Measurements from ENCODE around the gene PDHA2.
"Not testable (repeated sequence)": the region's sequence is repeated elsewhere in the genome, so short reads cannot be mapped to it uniquely, and the experiment has no call there.

Gene PDHA2

GRCh38 chr4:95839891-95840290 is at the start of gene PDHA2:
Gene PDHA2, plus strand, starts transcription at chr4:95840093. Its CDS starts 58 bp downstream, at chr4:95840151.
- DNase-seq (ENCODE audit: low spot score), result no peak

GRCh38 chr4:95798003-95798402 is 41.9 kb upstream of the PDHA2 start:
- no peak for DNase-seq (ENCODE audit: low spot score)

- DNase-seq (ENCODE audit: low spot score), result no peak
Observed at GRCh38 chr4:95798727-95799126, 41.2 kb upstream of the PDHA2 start.

DNA sequence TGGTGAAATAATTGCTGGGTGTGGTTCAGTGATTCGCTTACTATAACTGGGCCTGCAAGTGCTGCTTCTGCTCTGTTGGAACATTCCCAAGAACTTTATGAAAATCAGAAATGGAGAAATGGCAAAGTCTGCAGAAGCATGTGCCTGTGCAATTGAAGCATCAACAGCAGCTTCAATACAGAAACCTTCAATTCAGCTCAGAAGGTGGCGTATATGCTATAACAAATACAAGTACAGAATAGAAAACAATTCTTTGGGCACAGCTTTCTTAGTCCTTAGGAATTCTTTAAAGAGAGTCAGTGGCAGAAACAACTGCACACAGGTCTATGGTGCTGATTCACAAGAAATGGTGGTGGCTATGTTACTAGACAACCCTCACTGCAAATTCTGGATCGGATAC is 18.0 kb upstream of the PDHA2 start:
- DNase-seq (ENCODE audit: low spot score), result no peak

- no peak for DNase-seq (ENCODE audit: low spot score)
Observed at GRCh38 chr4:95825546-95825945, 14.3 kb upstream of the PDHA2 start.

- DNase-seq (ENCODE audit: low spot score), result no peak
Observed at GRCh38 chr4:95830651-95831050, 9.2 kb upstream of the PDHA2 start.

GRCh38 chr4:95831166-95831565 is 8.7 kb upstream of the PDHA2 start:
- no peak for DNase-seq (ENCODE audit: low spot score)

- DNase-seq (ENCODE audit: low spot score), result no peak
Observed at GRCh38 chr4:95833711-95834194, 6.1 kb upstream of the PDHA2 start.

- no peak for DNase-seq (ENCODE audit: low spot score)
Observed at GRCh38 chr4:95835672-95836071, 4.2 kb upstream of the PDHA2 start.

GRCh38 chr4:95838192-95838591 is 1.7 kb upstream of the PDHA2 start:
- no peak for DNase-seq (ENCODE audit: low spot score)

DNA sequence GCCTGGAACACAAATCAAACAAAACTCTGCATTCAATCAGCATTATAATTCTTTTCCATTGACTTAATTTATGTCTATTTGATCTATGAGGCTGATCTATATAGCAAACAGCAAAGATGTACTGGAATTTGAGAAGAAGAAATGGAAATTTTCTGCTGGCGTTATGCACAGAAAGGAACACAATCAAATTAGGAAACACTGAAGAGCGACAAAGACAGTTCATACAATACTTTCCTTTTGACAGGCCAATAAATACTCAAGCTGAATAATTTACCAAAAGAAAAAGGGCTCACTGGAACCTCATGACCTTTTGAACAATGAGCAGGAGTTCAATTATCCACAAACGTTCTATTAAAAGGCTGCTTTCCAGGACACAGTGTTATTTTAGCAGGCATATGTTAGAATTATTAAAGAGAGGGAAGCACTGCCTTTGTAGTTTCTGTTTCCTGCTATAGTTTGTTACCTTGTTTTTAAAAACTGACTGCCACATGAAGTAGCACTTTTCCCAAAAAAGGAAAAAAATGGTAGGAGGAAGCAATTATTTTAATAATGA is 8.1 kb downstream of the PDHA2 start:
- DNase-seq (ENCODE audit: low spot score), result no peak

DNA sequence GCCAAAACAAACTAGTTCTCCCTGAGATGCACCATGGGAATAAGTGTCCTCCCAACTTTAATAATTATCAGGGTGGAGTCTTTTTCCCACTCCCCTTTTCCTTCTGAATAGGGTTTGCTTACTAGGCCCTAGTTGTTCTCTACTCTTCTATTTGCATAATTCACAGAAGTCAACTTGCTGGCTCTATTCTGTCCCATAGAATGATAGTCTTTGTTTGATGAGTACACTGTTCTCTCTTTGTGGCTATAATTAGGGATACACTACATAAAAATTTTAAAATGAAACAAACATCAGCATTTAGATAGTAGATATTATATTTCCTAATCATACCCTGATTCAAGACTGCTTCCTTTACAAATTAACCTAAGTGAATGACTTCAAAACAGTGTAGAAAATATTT is 10.3 kb downstream of the PDHA2 start:
- DNase-seq (ENCODE audit: low spot score), result no peak

- no peak for DNase-seq (ENCODE audit: low spot score)
Observed at GRCh38 chr4:95857761-95858160, 17.9 kb downstream of the PDHA2 start.

GRCh38 chr4:95867919-95868318 is 28.0 kb downstream of the PDHA2 start:
- DNase-seq (ENCODE audit: low spot score), result no peak

- DNase-seq (ENCODE audit: low spot score), result not testable (repeated sequence)
Observed at GRCh38 chr4:95869414-95869813, 29.5 kb downstream of the PDHA2 start.

GRCh38 chr4:95869961-95870500 is 30.1 kb downstream of the PDHA2 start:
- DNase-seq (ENCODE audit: low spot score), result no peak

GRCh38 chr4:95877636-95878035 is 37.7 kb downstream of the PDHA2 start:
- DNase-seq (ENCODE audit: low spot score), result no peak

GRCh38 chr4:95887551-95887950 is 47.7 kb downstream of the PDHA2 start:
- no peak for DNase-seq (ENCODE audit: low spot score)

GRCh38 chr4:95889662-95890061 is 49.8 kb downstream of the PDHA2 start:
- no peak for DNase-seq (ENCODE audit: low spot score)
